MM.1S (cell line): ENCODE results near the gene C5orf15.
A peak's percentile ranks its signal among the peaks of the same experiment; 100 is the strongest.

Experiments used
- EZH2 ChIP-seq: fragments of 300-600 bp; sonication (generic); optimal IDR thresholded peaks from 2 replicates; pipeline ENCODE3; 2017; ENCODE audit warnings: low read depth, mild to moderate bottlenecking, antibody characterized with exemption, low read length, mixed read lengths
- EZH2phosphoT487 ChIP-seq: fragments of 300-600 bp; sonication (generic); IDR thresholded peaks from 2 replicates; pipeline ENCODE4 v1.6.1; 2018; ENCODE audit warnings: antibody characterized with exemption, low read length
- TF ChIP-seq, protein P1 (sequence below): fragments of 300-600 bp; sonication (generic); IDR thresholded peaks from 2 replicates; pipeline ENCODE4 v1.5.1; 2016; ENCODE audit warnings: antibody characterized with exemption, low read length, mixed read lengths

- TF ChIP-seq, protein P1, sequence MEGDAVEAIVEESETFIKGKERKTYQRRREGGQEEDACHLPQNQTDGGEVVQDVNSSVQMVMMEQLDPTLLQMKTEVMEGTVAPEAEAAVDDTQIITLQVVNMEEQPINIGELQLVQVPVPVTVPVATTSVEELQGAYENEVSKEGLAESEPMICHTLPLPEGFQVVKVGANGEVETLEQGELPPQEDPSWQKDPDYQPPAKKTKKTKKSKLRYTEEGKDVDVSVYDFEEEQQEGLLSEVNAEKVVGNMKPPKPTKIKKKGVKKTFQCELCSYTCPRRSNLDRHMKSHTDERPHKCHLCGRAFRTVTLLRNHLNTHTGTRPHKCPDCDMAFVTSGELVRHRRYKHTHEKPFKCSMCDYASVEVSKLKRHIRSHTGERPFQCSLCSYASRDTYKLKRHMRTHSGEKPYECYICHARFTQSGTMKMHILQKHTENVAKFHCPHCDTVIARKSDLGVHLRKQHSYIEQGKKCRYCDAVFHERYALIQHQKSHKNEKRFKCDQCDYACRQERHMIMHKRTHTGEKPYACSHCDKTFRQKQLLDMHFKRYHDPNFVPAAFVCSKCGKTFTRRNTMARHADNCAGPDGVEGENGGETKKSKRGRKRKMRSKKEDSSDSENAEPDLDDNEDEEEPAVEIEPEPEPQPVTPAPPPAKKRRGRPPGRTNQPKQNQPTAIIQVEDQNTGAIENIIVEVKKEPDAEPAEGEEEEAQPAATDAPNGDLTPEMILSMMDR, result peak; percentile 59
- TF ChIP-seq EZH2, result no peak
- TF ChIP-seq EZH2phosphoT487, result no peak
These were observed 28.3 kb upstream of the C5orf15 start for GRCh38 chr5:133996683-133997252.
